GM13976 (cell line): ENCODE measurements around the gene GALNT10.
"Not testable (repeated sequence)": the region's sequence is repeated elsewhere in the genome, so short reads cannot be mapped to it uniquely, and the experiment has no call there.

Experiments used
- DNase-seq: peaks from one replicate; pipeline ENCODE4 v3.0.0; 2012; ENCODE audit warnings: low spot score
- in situ Hi-C: fragments of 300-500 bp; cut with MboI; formaldehyde crosslinking; loops from one replicate; pipeline ENCODE4 v1.12.0; 2022; ENCODE audit warnings: low sequenced_read_pairs, mixed read lengths, inconsistent platforms; ENCODE audit not compliant: unreplicated experiment
- TF ChIP-seq, protein P1 (sequence below): IDR thresholded peaks from 2 replicates; pipeline ENCODE4 v1.5.1; 2012; ENCODE audit warnings: borderline replicate concordance, mild to moderate bottlenecking; ENCODE audit not compliant: insufficient read depth; ENCODE audit errors: extremely low read depth, missing control alignments, control extremely low read depth

Gene GALNT10

DNA sequence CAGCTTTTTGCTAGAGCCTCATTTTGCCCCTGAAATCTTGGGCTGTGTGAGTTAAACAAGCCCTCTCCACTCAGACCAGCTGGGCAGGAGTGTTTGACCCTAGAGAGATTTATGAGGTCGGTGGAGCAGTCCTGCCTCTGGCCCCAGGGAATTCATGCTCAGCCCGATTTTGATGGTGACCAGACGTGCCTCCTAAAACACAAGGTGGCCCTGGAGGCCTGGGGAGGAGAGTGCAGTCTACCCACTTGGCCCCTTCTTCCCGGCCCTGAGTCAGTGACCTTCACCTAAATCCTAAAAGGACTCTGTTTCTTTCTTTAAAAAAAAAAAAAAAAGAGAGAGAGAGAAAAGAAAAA is 168.7 kb downstream of the GALNT10 start:
- TF ChIP-seq, protein P1, sequence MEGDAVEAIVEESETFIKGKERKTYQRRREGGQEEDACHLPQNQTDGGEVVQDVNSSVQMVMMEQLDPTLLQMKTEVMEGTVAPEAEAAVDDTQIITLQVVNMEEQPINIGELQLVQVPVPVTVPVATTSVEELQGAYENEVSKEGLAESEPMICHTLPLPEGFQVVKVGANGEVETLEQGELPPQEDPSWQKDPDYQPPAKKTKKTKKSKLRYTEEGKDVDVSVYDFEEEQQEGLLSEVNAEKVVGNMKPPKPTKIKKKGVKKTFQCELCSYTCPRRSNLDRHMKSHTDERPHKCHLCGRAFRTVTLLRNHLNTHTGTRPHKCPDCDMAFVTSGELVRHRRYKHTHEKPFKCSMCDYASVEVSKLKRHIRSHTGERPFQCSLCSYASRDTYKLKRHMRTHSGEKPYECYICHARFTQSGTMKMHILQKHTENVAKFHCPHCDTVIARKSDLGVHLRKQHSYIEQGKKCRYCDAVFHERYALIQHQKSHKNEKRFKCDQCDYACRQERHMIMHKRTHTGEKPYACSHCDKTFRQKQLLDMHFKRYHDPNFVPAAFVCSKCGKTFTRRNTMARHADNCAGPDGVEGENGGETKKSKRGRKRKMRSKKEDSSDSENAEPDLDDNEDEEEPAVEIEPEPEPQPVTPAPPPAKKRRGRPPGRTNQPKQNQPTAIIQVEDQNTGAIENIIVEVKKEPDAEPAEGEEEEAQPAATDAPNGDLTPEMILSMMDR, result no peak
- no peak for DNase-seq
- in situ Hi-C loops, result no loop called here

GRCh38 chr5:154360241-154360640 is 169.7 kb downstream of the GALNT10 start:
- in situ Hi-C loops, result not testable (repeated sequence)

GRCh38 chr5:154363411-154363810 is 172.9 kb downstream of the GALNT10 start:
- TF ChIP-seq, protein P1, result no peak
- in situ Hi-C loops, result no loop called here
- DNase-seq, result no peak

More at GRCh38 chr5:154360241-154360640, 169.7 kb downstream of the GALNT10 start:
- not testable (repeated sequence) for DNase-seq

GRCh38 chr5:154364771-154365170 is 174.2 kb downstream of the GALNT10 start:
- in situ Hi-C loops, result no loop called here
- no peak for DNase-seq
- TF ChIP-seq, protein P1, result no peak

GRCh38 chr5:154365823-154366222 is 175.3 kb downstream of the GALNT10 start:
- no peak for DNase-seq
- TF ChIP-seq, protein P1, result no peak
- in situ Hi-C loops, result no loop called here

DNA sequence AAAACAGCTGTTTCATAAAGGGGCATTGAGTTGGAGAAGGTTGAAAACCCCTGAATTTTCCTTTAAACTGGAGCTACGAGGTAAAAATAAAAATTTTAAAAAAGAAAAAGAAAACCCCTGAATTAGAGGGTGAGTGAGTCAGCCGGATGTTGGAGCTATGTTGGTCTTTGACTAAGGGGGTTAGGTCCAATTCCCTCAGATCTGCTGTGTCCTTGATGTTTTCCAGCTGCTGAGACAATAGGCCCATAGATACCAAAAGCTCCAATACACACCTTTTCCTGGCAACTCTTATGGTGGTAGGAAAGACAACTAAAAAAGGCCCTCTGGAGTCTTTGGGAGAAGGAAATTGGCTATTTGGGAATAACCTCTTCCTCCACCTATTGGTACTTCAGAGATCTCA is 175.8 kb downstream of the GALNT10 start:
- TF ChIP-seq, protein P1, result no peak
- in situ Hi-C loops, result no loop called here
- no peak for DNase-seq

- in situ Hi-C loops, result no loop called here
- TF ChIP-seq, protein P1, result no peak
- peak; percentile 52 for DNase-seq
These were observed 176.6 kb downstream of the GALNT10 start for GRCh38 chr5:154367101-154367500.
